Measurements from ENCODE around the gene YARS1.

- no peak for TF ChIP-seq CTCF (conservative IDR thresholded peaks at IDR 0.05; ENCODE audit: low read depth, low read length)
- no peak for TF ChIP-seq EZH2 (IDR thresholded peaks at IDR 0.05; ENCODE audit: borderline replicate concordance, low read depth, low read length, poor library complexity, severe bottlenecking)
Measured at GRCh38 chr1:32801096-32801715, 16.0 kb downstream of the YARS1 start.

Measured in A673 (cell line).